Measurements from ENCODE around the gene FRAT1.

GRCh38 chr10:97320480-97321031 is 1.5 kb downstream of the FRAT1 start:
- peak; percentile 33 for TF ChIP-seq EZH2 (IDR thresholded peaks at IDR 0.05; ENCODE audit: low read length)
- no peak for TF ChIP-seq CTCF (optimal IDR thresholded peaks at IDR 0.05 in 1 of 3, IDR thresholded peaks at IDR 0.05 in 1 of 3, conservative IDR thresholded peaks at IDR 0.05 in 1 of 3; ENCODE audit: extremely low read depth in 1 of 3, insufficient read depth in 2 of 3, low read length in 3 of 3)
